Spleen (tissue), 7 donors: ENCODE measurements around the gene HOXC6.

ENCODE experiments used
- POLR2A ChIP-seq, 3 donors: fragments of 450-650 bp; IDR thresholded peaks; one replicate each; pipeline ENCODE4 v1.5.1; 2017; ENCODE audit warnings: antibody characterized with exemption in 3 of 3, mild to moderate bottlenecking in 1 of 3
- POLR2AphosphoS5 ChIP-seq, 3 donors: sonication (generic); formaldehyde crosslinking; IDR thresholded peaks; one replicate each; pipeline ENCODE4 v1.5.1; 2017; ENCODE audit warnings: antibody characterized with exemption in 3 of 3
- TF ChIP-seq, protein P1 (sequence below), 11 experiments: fragments of 200-600 bp in 7 of 11; fragments of 450-650 bp in 4 of 11; sonication (generic) in 4 of 11; IDR thresholded peaks in 8 of 11; conservative IDR thresholded peaks in 3 of 11; 1 replicate in 7 of 11; 2 replicates in 4 of 11; pipeline versions ENCODE4 v1.4.0 to v1.8.0; 2016 to 2021; ENCODE audit warnings: antibody characterized with exemption in 11 of 11, inconsistent platforms in 4 of 11, mild to moderate bottlenecking in 1 of 11
- donor health status: DM: no; HTN: no; CAD: no; lungs with moderate emphysema.
- donor health status: DM: no; HTN: no; CAD: no.
- donor health status: DM: no; HTN: no; CAD: no.

DNA sequence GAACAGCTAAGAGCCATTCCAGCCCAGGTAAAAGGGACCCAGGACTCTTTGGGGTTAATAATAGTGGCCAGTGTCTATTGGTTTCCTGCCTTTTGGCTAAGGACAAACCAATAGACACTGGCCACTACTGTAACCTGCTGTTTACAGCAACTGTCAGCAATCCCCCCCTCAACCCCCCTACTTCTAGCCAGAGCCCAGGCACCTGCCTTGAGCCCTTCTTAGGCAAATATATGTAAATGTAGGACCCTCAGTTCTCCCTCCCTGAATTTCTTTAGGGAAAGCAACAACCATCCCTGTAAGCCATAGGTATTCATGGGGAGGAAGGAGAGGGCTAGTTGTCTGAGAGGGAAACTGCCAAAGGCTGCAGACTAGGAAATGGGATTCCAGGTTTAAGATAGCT lies 47.7 kb downstream of the HOXC6 start:
- TF ChIP-seq, protein P1, sequence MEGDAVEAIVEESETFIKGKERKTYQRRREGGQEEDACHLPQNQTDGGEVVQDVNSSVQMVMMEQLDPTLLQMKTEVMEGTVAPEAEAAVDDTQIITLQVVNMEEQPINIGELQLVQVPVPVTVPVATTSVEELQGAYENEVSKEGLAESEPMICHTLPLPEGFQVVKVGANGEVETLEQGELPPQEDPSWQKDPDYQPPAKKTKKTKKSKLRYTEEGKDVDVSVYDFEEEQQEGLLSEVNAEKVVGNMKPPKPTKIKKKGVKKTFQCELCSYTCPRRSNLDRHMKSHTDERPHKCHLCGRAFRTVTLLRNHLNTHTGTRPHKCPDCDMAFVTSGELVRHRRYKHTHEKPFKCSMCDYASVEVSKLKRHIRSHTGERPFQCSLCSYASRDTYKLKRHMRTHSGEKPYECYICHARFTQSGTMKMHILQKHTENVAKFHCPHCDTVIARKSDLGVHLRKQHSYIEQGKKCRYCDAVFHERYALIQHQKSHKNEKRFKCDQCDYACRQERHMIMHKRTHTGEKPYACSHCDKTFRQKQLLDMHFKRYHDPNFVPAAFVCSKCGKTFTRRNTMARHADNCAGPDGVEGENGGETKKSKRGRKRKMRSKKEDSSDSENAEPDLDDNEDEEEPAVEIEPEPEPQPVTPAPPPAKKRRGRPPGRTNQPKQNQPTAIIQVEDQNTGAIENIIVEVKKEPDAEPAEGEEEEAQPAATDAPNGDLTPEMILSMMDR (IDR thresholded peaks at IDR 0.05 in 8 of 11, conservative IDR thresholded peaks at IDR 0.05 in 3 of 11) = no peak
- TF ChIP-seq POLR2A (IDR thresholded peaks at IDR 0.05) (no peak), POLR2AphosphoS5 (IDR thresholded peaks at IDR 0.05) (no peak)
